NT2/D1 (cell line): ENCODE measurements around the gene INTS11.

Experiments
- DNase-seq: peaks from one replicate; pipeline ENCODE4 v3.0.0-alpha.2; 2011; ENCODE audit warnings: low read depth, low spot score
- H3K27me3 ChIP-seq: 2 replicates; pipeline ENCODE4 v1.6.0; 2011; ENCODE audit warnings: mild to moderate bottlenecking; ENCODE audit not compliant: insufficient read length, insufficient read depth
- H3K36me3 ChIP-seq: 2 replicates; pipeline ENCODE4 v1.6.1; 2011; ENCODE audit warnings: mild to moderate bottlenecking, low read length, mixed read lengths; ENCODE audit not compliant: insufficient read depth, insufficient read length
- H3K4me1 ChIP-seq: 2 replicates; pipeline ENCODE4 v1.5.1; 2011; ENCODE audit not compliant: insufficient read depth, insufficient read length
- H3K4me3 ChIP-seq: 2 replicates; pipeline ENCODE4 v1.5.1; 2011; ENCODE audit warnings: low read depth; ENCODE audit not compliant: insufficient read length
- H3K9ac ChIP-seq: 2 replicates; pipeline ENCODE4 v1.6.0; 2011; ENCODE audit warnings: low read depth; ENCODE audit not compliant: insufficient read length
- H3K9me3 ChIP-seq: 2 replicates; pipeline ENCODE4 v1.5.1; 2011; ENCODE audit warnings: mild to moderate bottlenecking, low read length; ENCODE audit not compliant: insufficient read depth
- SUZ12 ChIP-seq: IDR thresholded peaks from 2 replicates; pipeline ENCODE4 v1.6.1; 2011; ENCODE audit not compliant: insufficient read length, insufficient read depth; ENCODE audit errors: extremely low read depth
- YY1 ChIP-seq: IDR thresholded peaks from 2 replicates; pipeline ENCODE4 v1.6.1; 2011; ENCODE audit not compliant: insufficient read length, insufficient read depth
- ZNF274 ChIP-seq: IDR thresholded peaks from 2 replicates; pipeline ENCODE4 v1.6.1; 2011; ENCODE audit warnings: mild to moderate bottlenecking, low read depth, low read length

INTS11 gene

GRCh38 chr1:1348420-1349255 lies 24.2 kb upstream of the INTS11 start:
- no peak for DNase-seq
- Histone ChIP-seq H3K36me3 (peaks cover 16% of the 10 kb centered on the region), H3K4me3 (peak overlapping the region; percentile 66), H3K9me3 (no peaks in the 10 kb centered on the region), H3K27me3 (no peaks in the 10 kb centered on the region), H3K9ac (peak overlapping the region; percentile 87), H3K4me1 (peaks cover 15% of the 10 kb centered on the region)
- TF ChIP-seq SUZ12 (no peak), ZNF274 (no peak), YY1 (no peak)

- Histone ChIP-seq H3K9me3 (no peaks in the 10 kb centered on the region), H3K27me3 (no peaks in the 10 kb centered on the region), H3K4me1 (peaks cover 15% of the 10 kb centered on the region), H3K36me3 (peaks cover 8% of the 10 kb centered on the region), H3K9ac (peak overlapping the region; percentile 87), H3K4me3 (peak overlapping the region; percentile 66)
- DNase-seq = no peak
- TF ChIP-seq ZNF274 (no peak), SUZ12 (no peak), YY1 (no peak)
These were observed 23.4 kb upstream of the INTS11 start for GRCh38 chr1:1347663-1348419.

GRCh38 chr1:1347026-1347595 lies 22.7 kb upstream of the INTS11 start:
- H3K4me3 ChIP-seq = peak overlapping the region; percentile 66
- H3K9ac ChIP-seq = peak overlapping the region; percentile 87

GRCh38 chr1:1346501-1346890 lies 22.0 kb upstream of the INTS11 start:
- TF ChIP-seq YY1 (no peak), SUZ12 (no peak), ZNF274 (no peak)
- Histone ChIP-seq H3K9me3 (no peaks in the 10 kb centered on the region), H3K4me1 (peaks cover 8% of the 10 kb centered on the region), H3K27me3 (no peaks in the 10 kb centered on the region), H3K9ac (peak overlapping the region; percentile 23), H3K4me3 (no peak overlapping the region), H3K36me3 (peaks cover 8% of the 10 kb centered on the region)
- no peak for DNase-seq

More at GRCh38 chr1:1347026-1347595, 22.7 kb upstream of the INTS11 start:
- no peak for DNase-seq
- Histone ChIP-seq H3K9me3 (no peaks in the 10 kb centered on the region), H3K4me1 (peaks cover 13% of the 10 kb centered on the region), H3K36me3 (peaks cover 2% of the 10 kb centered on the region), H3K27me3 (no peaks in the 10 kb centered on the region)
- no peak for TF ChIP-seq YY1
- no peak for TF ChIP-seq SUZ12
- no peak for TF ChIP-seq ZNF274

- peaks cover 8% of the 10 kb centered on the region for H3K4me1 ChIP-seq
- DNase-seq = no peak
- no peaks in the 10 kb centered on the region for H3K27me3 ChIP-seq
- peaks cover 13% of the 10 kb centered on the region for H3K36me3 ChIP-seq
- H3K4me3 ChIP-seq = no peak overlapping the region
- peak overlapping the region; percentile 42 for H3K9ac ChIP-seq
- no peaks in the 10 kb centered on the region for H3K9me3 ChIP-seq
- TF ChIP-seq YY1 = no peak
- no peak for TF ChIP-seq ZNF274
- no peak for TF ChIP-seq SUZ12
These were observed 21.5 kb upstream of the INTS11 start for GRCh38 chr1:1345860-1346500.

- TF ChIP-seq ZNF274 = no peak
- Histone ChIP-seq H3K36me3 (peaks cover 19% of the 10 kb centered on the region), H3K9me3 (no peaks in the 10 kb centered on the region), H3K4me1 (peaks cover 8% of the 10 kb centered on the region), H3K9ac (peak overlapping the region; percentile 42), H3K27me3 (no peaks in the 10 kb centered on the region), H3K4me3 (no peak overlapping the region)
- no peak for DNase-seq
These were observed 20.9 kb upstream of the INTS11 start for GRCh38 chr1:1345384-1345783.
